Transverse colon (tissue), 4 donors: ENCODE measurements around the gene BRD3OS. TPM values are rescaled to one million over a fixed set of nuclear protein-coding genes. Genes with fewer than 3 reads are reported as not detected.

Experiments used
- DNase-seq: peaks from one replicate; pipeline ENCODE4 v3.0.0-alpha.2; 2019
- H3K27ac ChIP-seq, 4 donors: fragments of 200-600 bp; sonication (generic); 2 replicates each; pipeline ENCODE4 v1.5.1; 2016 to 2018; ENCODE audit warnings: inconsistent platforms in 4 of 4
- H3K27me3 ChIP-seq: fragments of 200-600 bp; sonication (generic); 2 replicates; pipeline ENCODE4 v1.5.1; 2017; ENCODE audit warnings: inconsistent platforms
- H3K36me3 ChIP-seq, 4 donors: fragments of 200-600 bp; sonication (generic); 2 replicates each; pipeline ENCODE4 v1.5.1; 2017 to 2019; ENCODE audit warnings: inconsistent platforms in 4 of 4
- H3K4me1 ChIP-seq, 4 donors: fragments of 200-600 bp; sonication (generic); 2 replicates each; pipeline ENCODE4 v1.5.1; 2017 to 2020; ENCODE audit warnings: inconsistent platforms in 4 of 4
- H3K4me3 ChIP-seq, 4 donors: fragments of 200-600 bp; sonication (generic); 1 replicate in 1 of 4; 2 replicates in 3 of 4; pipeline versions ENCODE4 v1.5.1 to v1.6.1; 2017 to 2019; ENCODE audit warnings: inconsistent platforms in 4 of 4
- H3K9me3 ChIP-seq, 2 donors: fragments of 200-600 bp; sonication (generic); 2 replicates each; pipeline ENCODE4 v1.5.1; 2017 to 2019; ENCODE audit warnings: inconsistent platforms in 2 of 2
- CTCF ChIP-seq, 5 experiments: fragments of 200-600 bp in 3 of 5; fragments of 450-650 bp in 2 of 5; sonication (generic) in 3 of 5; IDR thresholded peaks; 1 replicate in 2 of 5; 2 replicates in 3 of 5; pipeline ENCODE4 v1.5.1; 2016 to 2017; ENCODE audit warnings: antibody characterized with exemption in 5 of 5, inconsistent platforms in 3 of 5, mild to moderate bottlenecking in 2 of 5, moderate library complexity in 1 of 5
- EP300 ChIP-seq: sonication (generic); formaldehyde crosslinking; IDR thresholded peaks from one replicate; pipeline ENCODE4 v1.6.1; 2017; ENCODE audit warnings: antibody characterized with exemption, low read depth
- POLR2A ChIP-seq: fragments of 450-650 bp; IDR thresholded peaks from one replicate; pipeline ENCODE4 v1.6.1; 2016; ENCODE audit warnings: antibody characterized with exemption, mild to moderate bottlenecking, moderate library complexity
- POLR2AphosphoS5 ChIP-seq, 3 donors: sonication (generic); formaldehyde crosslinking; IDR thresholded peaks; one replicate each; pipeline ENCODE4 v1.6.1; 2016; ENCODE audit warnings: antibody characterized with exemption in 3 of 3
- WGBS, 2 donors: methylation state at CpG; one replicate each; pipeline ENCODE4 v1.1.5; 2018; ENCODE audit warnings: low coverage in 1 of 2; 5-methylcytosine and 5-hydroxymethylcytosine counted together
- in situ Hi-C, 4 donors: fragments of 200-750 bp; cut with MboI; loops; one replicate each; pipeline versions ENCODE4 v1.15.0 to v1.15.1; 2017; ENCODE audit warnings: low sequenced_read_pairs in 3 of 4, low pct_ligation_motif_present in 1 of 4, low pct_unique_long_range_greater_than_20kb in 1 of 4
- intact Hi-C: fragments of 100-400 bp; cut with DNase I; formaldehyde crosslinking; loops from one replicate; pipeline ENCODE4 v1.15.1; 2023; ENCODE audit warnings: low total_unique reads
- total RNA-seq, 4 donors: library from RNA; depleted of rRNA; stranded (reverse); fragments of >200 nt; gene quantifications; one replicate each; pipeline ENCODE4 v1.1.0, GENCODE V29; 2016

The BRD3OS gene
- total RNA-seq, 4 donors from 2014 or later = 3.2 to 6.6 (median 4.4) TPM

GRCh38 chr9:133994353-133995011 is 30.8 kb upstream of the BRD3OS start:
- WGBS, 2 donors = 7% methylated on average over 11 of the region's 11 CpGs; no CpG with 5 or more reads in 1 of the 2 donors
- in situ Hi-C loops = loop anchor here in 3 of 4 donors (5.0 kb wide), 2 partner anchors 202 to 207 kb away; no protein-coding TSS in a partner anchor
- Histone ChIP-seq H3K9me3 (no peaks in the 10 kb centered on the region), H3K4me1 (peaks cover 8 to 34% (median 27%) of the 10 kb centered on the region in 4 donors), H3K27ac (no peak overlapping the region), H3K27me3 (no peaks in the 10 kb centered on the region), H3K36me3 (no peaks in the 10 kb centered on the region), H3K4me3 (no peak overlapping the region)
- TF ChIP-seq POLR2A (no peak), CTCF (IDR thresholded peaks at IDR 0.05) (peak; percentile 99), EP300 (no peak), POLR2AphosphoS5 (IDR thresholded peaks at IDR 0.05) (no peak)
- intact Hi-C loops = no loop called here
- DNase-seq = peak; percentile 86

GRCh38 chr9:133995012-133995896 is 30.0 kb upstream of the BRD3OS start:
- H3K9me3 ChIP-seq = no peaks in the 10 kb centered on the region
- intact Hi-C loops = no loop called here
- TF ChIP-seq CTCF (IDR thresholded peaks at IDR 0.05) (no peak), POLR2A (no peak), POLR2AphosphoS5 (IDR thresholded peaks at IDR 0.05) (no peak), EP300 (no peak)
- H3K27ac ChIP-seq = no peak overlapping the region
- no peaks in the 10 kb centered on the region for H3K36me3 ChIP-seq
- H3K4me3 ChIP-seq = no peak overlapping the region
- H3K4me1 ChIP-seq = peaks cover 8 to 27% (median 22%) of the 10 kb centered on the region in 4 donors
- H3K27me3 ChIP-seq = no peaks in the 10 kb centered on the region
- DNase-seq = no peak
- 57 to 60% methylated on average over 5 to 17 of the region's 17 CpGs for WGBS, 2 donors
- in situ Hi-C loops = loop anchor here in 3 of 4 donors (5.0 kb wide), 2 partner anchors 203 to 208 kb away; no protein-coding TSS in a partner anchor

GRCh38 chr9:133996531-133997520 is 28.5 kb upstream of the BRD3OS start:
- Histone ChIP-seq H3K27me3 (no peaks in the 10 kb centered on the region), H3K36me3 (no peaks in the 10 kb centered on the region), H3K4me1 (peaks cover 8 to 16% (median 11%) of the 10 kb centered on the region in 4 donors), H3K4me3 (no peak overlapping the region), H3K27ac (no peak overlapping the region), H3K9me3 (no peaks in the 10 kb centered on the region)
- WGBS, 2 donors = 57 to 73% methylated on average over 2 to 24 of the region's 24 CpGs
- intact Hi-C loops = no loop called here
- DNase-seq = no peak
- in situ Hi-C loops = loop anchor here in 3 of 4 donors (5.0 kb wide), 2 partner anchors 205 to 210 kb away; no protein-coding TSS in a partner anchor
- TF ChIP-seq POLR2A (no peak), CTCF (IDR thresholded peaks at IDR 0.05) (no peak), EP300 (no peak), POLR2AphosphoS5 (IDR thresholded peaks at IDR 0.05) (no peak)
